ENCODE results near the gene B4GALT5. TPM values are rescaled to one million over a fixed set of nuclear protein-coding genes. Genes with fewer than 3 reads are reported as not detected.

B4GALT5 gene
- total RNA-seq, 1 donor from 2014 or later, result 47.9 TPM

- no peak overlapping the region for H3K27ac Mint-ChIP-seq
- no peak for DNase-seq (ENCODE audit: extremely low spot score, unreplicated experiment)
- TF ChIP-seq, protein P1, sequence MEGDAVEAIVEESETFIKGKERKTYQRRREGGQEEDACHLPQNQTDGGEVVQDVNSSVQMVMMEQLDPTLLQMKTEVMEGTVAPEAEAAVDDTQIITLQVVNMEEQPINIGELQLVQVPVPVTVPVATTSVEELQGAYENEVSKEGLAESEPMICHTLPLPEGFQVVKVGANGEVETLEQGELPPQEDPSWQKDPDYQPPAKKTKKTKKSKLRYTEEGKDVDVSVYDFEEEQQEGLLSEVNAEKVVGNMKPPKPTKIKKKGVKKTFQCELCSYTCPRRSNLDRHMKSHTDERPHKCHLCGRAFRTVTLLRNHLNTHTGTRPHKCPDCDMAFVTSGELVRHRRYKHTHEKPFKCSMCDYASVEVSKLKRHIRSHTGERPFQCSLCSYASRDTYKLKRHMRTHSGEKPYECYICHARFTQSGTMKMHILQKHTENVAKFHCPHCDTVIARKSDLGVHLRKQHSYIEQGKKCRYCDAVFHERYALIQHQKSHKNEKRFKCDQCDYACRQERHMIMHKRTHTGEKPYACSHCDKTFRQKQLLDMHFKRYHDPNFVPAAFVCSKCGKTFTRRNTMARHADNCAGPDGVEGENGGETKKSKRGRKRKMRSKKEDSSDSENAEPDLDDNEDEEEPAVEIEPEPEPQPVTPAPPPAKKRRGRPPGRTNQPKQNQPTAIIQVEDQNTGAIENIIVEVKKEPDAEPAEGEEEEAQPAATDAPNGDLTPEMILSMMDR (conservative IDR thresholded peaks at IDR 0.05), result no peak
- no peaks in the 10 kb centered on the region for H3K27me3 Mint-ChIP-seq
- H3K4me3 Mint-ChIP-seq, result no peak overlapping the region
- no peaks in the 10 kb centered on the region for H3K9me3 Mint-ChIP-seq
- no peaks in the 10 kb centered on the region for H3K36me3 Mint-ChIP-seq
- H3K4me1 Mint-ChIP-seq (ENCODE audit: unreplicated experiment), result peaks cover 19% of the 10 kb centered on the region
Measured at GRCh38 chr20:49601153-49601924, 112.3 kb downstream of the B4GALT5 start.

DNA sequence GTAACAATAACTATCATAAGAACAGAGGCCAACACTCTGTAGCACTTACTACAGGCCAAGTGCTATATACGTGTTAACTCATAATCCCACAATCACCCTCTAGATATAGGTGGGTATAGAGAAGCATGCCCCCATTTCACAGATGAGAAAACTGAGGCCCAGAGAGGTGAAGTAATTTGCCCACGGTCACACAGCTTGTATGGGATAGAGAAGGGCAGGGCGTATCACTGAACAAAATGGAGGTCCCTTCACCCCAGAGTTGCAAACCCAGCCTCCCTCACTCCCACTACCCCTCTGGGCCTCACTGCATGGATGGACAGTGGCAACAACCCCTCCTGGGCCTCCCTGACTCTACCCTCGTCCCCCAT, 113.9 kb downstream of the B4GALT5 start:
- DNase-seq (ENCODE audit: extremely low spot score, unreplicated experiment), result no peak
- H3K27me3 Mint-ChIP-seq, result no peaks in the 10 kb centered on the region
- peaks cover 25% of the 10 kb centered on the region for H3K4me1 Mint-ChIP-seq (ENCODE audit: unreplicated experiment)
- H3K9me3 Mint-ChIP-seq, result no peaks in the 10 kb centered on the region
- TF ChIP-seq, protein P1 (conservative IDR thresholded peaks at IDR 0.05), result no peak
- no peak overlapping the region for H3K4me3 Mint-ChIP-seq
- no peaks in the 10 kb centered on the region for H3K36me3 Mint-ChIP-seq
- no peak overlapping the region for H3K27ac Mint-ChIP-seq

- Mint-ChIP-seq H3K27me3 (no peaks in the 10 kb centered on the region), H3K4me1 (ENCODE audit: unreplicated experiment) (peaks cover 29% of the 10 kb centered on the region), H3K27ac (no peak overlapping the region), H3K4me3 (no peak overlapping the region), H3K36me3 (no peaks in the 10 kb centered on the region), H3K9me3 (no peaks in the 10 kb centered on the region)
- DNase-seq (ENCODE audit: extremely low spot score, unreplicated experiment), result no peak
- TF ChIP-seq, protein P1 (conservative IDR thresholded peaks at IDR 0.05), result no peak
Measured at GRCh38 chr20:49597825-49598395, 115.8 kb downstream of the B4GALT5 start.

GRCh38 chr20:49595811-49596561, 117.7 kb downstream of the B4GALT5 start:
- TF ChIP-seq, protein P1 (conservative IDR thresholded peaks at IDR 0.05), result no peak
- H3K4me3 Mint-ChIP-seq, result no peak overlapping the region
- H3K4me1 Mint-ChIP-seq (ENCODE audit: unreplicated experiment), result peaks cover 38% of the 10 kb centered on the region
- DNase-seq (ENCODE audit: extremely low spot score, unreplicated experiment), result no peak
- peak overlapping the region; percentile 56 for H3K27ac Mint-ChIP-seq
- H3K27me3 Mint-ChIP-seq, result no peaks in the 10 kb centered on the region
- H3K36me3 Mint-ChIP-seq, result no peaks in the 10 kb centered on the region
- no peaks in the 10 kb centered on the region for H3K9me3 Mint-ChIP-seq

DNA sequence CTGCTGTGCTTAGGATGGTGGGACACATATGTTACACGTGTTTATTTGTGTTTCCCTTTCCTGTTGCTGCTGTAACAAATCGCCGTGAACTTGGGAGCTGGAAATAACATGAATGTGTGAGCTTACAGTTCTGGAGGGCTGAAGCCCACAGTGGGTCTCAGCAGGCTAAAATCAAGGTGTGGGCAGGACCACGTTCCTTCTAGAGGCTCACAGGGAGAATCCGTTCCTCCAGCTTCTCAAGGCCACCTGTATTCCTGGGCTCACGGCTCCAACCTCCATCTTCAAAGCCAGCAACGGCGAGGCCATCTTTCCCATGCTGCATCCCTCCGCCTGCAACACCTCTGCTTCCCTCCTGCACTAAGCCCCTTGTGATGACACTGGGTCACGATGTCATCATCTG, 118.3 kb downstream of the B4GALT5 start:
- Mint-ChIP-seq H3K27ac (peak overlapping the region; percentile 56), H3K27me3 (no peaks in the 10 kb centered on the region), H3K4me1 (ENCODE audit: unreplicated experiment) (peaks cover 41% of the 10 kb centered on the region), H3K9me3 (no peaks in the 10 kb centered on the region), H3K4me3 (no peak overlapping the region), H3K36me3 (no peaks in the 10 kb centered on the region)
- TF ChIP-seq, protein P1 (conservative IDR thresholded peaks at IDR 0.05), result no peak
- DNase-seq (ENCODE audit: extremely low spot score, unreplicated experiment), result no peak

Measured in type B pancreatic cell (in vitro differentiated cells).